Endothelial cell of umbilical vein (primary cell): ENCODE data around the gene KDM7A. TPM values are rescaled to one million over a fixed set of nuclear protein-coding genes. Genes with fewer than 3 reads are reported as not detected.

Source experiments
- BruUV-seq: library from RNA; stranded (reverse); fragments of 400-500 nt; replicated peaks from 2 replicates; lab custom pipeline; 2021; lab: Mats Ljungman, UMichigan
- CTCF ChIA-PET: fragments of 300-600, 350-600 bp; sonication (Branson Sonifier 250); formaldehyde crosslinking; loops from one replicate; lab custom pipeline; 2021; ENCODE audit warnings: antibody characterized with exemption, inconsistent platforms; lab: Charles Lee
- POLR2A ChIA-PET: fragments of 300-600, 350-600 bp; sonication (Branson Sonifier 250); formaldehyde crosslinking; loops from one replicate; lab custom pipeline; 2021; ENCODE audit warnings: antibody characterized with exemption, inconsistent platforms; lab: Charles Lee
- DNase-seq: peaks from one replicate; pipeline ENCODE4 v3.0.0-alpha.2; 2011; ENCODE audit warnings: low read depth, low spot score
- FAIRE-seq: peaks from 2 replicates; lab custom pipeline; 2011; peaks lifted over from hg19 to GRCh38; lab: Jason Lieb, UNC
- H2AFZ ChIP-seq: 2 replicates; pipeline ENCODE4 v1.6.0; 2012; ENCODE audit warnings: low read depth, low read length, control low read depth, inconsistent platforms
- H3K27ac ChIP-seq: 2 replicates; pipeline ENCODE4 v1.5.1; 2011; ENCODE audit warnings: low read depth, mild to moderate bottlenecking, control low read depth, low read length, moderate library complexity; ENCODE audit not compliant: insufficient read depth
- H3K27me3 ChIP-seq, 2 experiments: 2 replicates each; pipeline versions ENCODE4 v1.6.0 to v1.6.1; 2011; ENCODE audit warnings: low read length in 2 of 2, mixed read lengths in 1 of 2; ENCODE audit not compliant: control insufficient read depth in 2 of 2, insufficient read depth in 2 of 2
- H3K36me3 ChIP-seq, 2 experiments: 2 replicates in 1 of 2; 3 replicates in 1 of 2; pipeline ENCODE4 v1.5.1; 2011; ENCODE audit warnings: low read length in 2 of 2, mild to moderate bottlenecking in 1 of 2, moderate library complexity in 1 of 2; ENCODE audit not compliant: control insufficient read depth in 2 of 2, insufficient read depth in 2 of 2; ENCODE audit errors: extremely low read depth in 1 of 2
- H3K4me1 ChIP-seq: 3 replicates; pipeline ENCODE4 v1.5.1; 2011; ENCODE audit warnings: mild to moderate bottlenecking, low read length; ENCODE audit not compliant: control insufficient read depth, insufficient read depth; ENCODE audit errors: extremely low read depth
- H3K4me2 ChIP-seq: 2 replicates; pipeline ENCODE4 v1.6.1; 2011; ENCODE audit warnings: low read length, control low read depth, mixed read lengths; ENCODE audit not compliant: insufficient read depth
- H3K4me3 ChIP-seq, 3 experiments: fragments of 200-600 bp in 1 of 3; sonication (generic), shearing (Covaris generic) in 1 of 3; replicated peaks in 1 of 3; 2 replicates each; pipeline ENCODE4 v1.5.1; 2011 to 2016; ENCODE audit warnings: control low read depth in 3 of 3, low read length in 3 of 3, mild to moderate bottlenecking in 2 of 3, inconsistent platforms in 1 of 3, low read depth in 1 of 3, moderate library complexity in 1 of 3; ENCODE audit not compliant: insufficient read depth in 1 of 3
- H3K79me2 ChIP-seq: 2 replicates; pipeline ENCODE4 v1.6.0; 2012; ENCODE audit warnings: low read length, inconsistent platforms; ENCODE audit not compliant: control insufficient read depth, insufficient read depth
- H3K9ac ChIP-seq: replicated peaks from 2 replicates; pipeline ENCODE3; 2011; ENCODE audit warnings: low read length, control low read depth; ENCODE audit not compliant: insufficient read depth; ENCODE audit errors: extremely low read depth
- H3K9me1 ChIP-seq: replicated peaks from 3 replicates; pipeline ENCODE4 v1.6.0; 2011; ENCODE audit warnings: mild to moderate bottlenecking, low read length; ENCODE audit not compliant: control insufficient read depth, insufficient read depth; ENCODE audit errors: extremely low read depth
- H3K9me3 ChIP-seq: replicated peaks from 2 replicates; pipeline ENCODE4 v1.5.1; 2012; ENCODE audit warnings: low read length, inconsistent platforms; ENCODE audit not compliant: control insufficient read depth, insufficient read depth
- H4K20me1 ChIP-seq: replicated peaks from 2 replicates; pipeline ENCODE3; 2011; ENCODE audit warnings: mild to moderate bottlenecking, low read length; ENCODE audit not compliant: control insufficient read depth, insufficient read depth; ENCODE audit errors: extremely low read depth
- EZH2 ChIP-seq: IDR thresholded peaks from 2 replicates; pipeline ENCODE4 v1.6.1; 2012; ENCODE audit warnings: borderline replicate concordance, low read depth, mild to moderate bottlenecking, moderate library complexity, low read length, inconsistent platforms; ENCODE audit not compliant: severe bottlenecking
- FOS ChIP-seq: IDR thresholded peaks from 2 replicates; pipeline ENCODE4 v1.6.1; 2011; ENCODE audit warnings: mild to moderate bottlenecking, low read length, moderate library complexity, borderline replicate concordance; ENCODE audit not compliant: insufficient read depth
- GATA2 ChIP-seq: IDR thresholded peaks from 2 replicates; pipeline ENCODE4 v1.7.0; 2011; ENCODE audit warnings: low read depth, mild to moderate bottlenecking, moderate library complexity, mixed read lengths, low read length; ENCODE audit not compliant: insufficient read length, insufficient read depth
- JUN ChIP-seq: IDR thresholded peaks from 2 replicates; pipeline ENCODE4 v1.6.1; 2011; ENCODE audit warnings: borderline replicate concordance, low read depth; ENCODE audit not compliant: insufficient read length, insufficient read depth
- MYC ChIP-seq: IDR thresholded peaks from one replicate; pipeline ENCODE4 v1.6.1; 2011; ENCODE audit warnings: mild to moderate bottlenecking, low read depth, low read length
- POLR2A ChIP-seq: IDR thresholded peaks from 2 replicates; pipeline ENCODE4 v1.6.1; 2012; ENCODE audit warnings: low read depth, mild to moderate bottlenecking, control low read depth, low read length
- POLR2AphosphoS5 ChIP-seq: IDR thresholded peaks from 2 replicates; pipeline ENCODE4 v1.6.1; 2012; ENCODE audit warnings: low read depth, mild to moderate bottlenecking, control low read depth, low read length, moderate library complexity; ENCODE audit not compliant: insufficient read depth
- dilution Hi-C: fragments of 300-500 bp; cut with MboI; formaldehyde crosslinking; loops from one replicate; pipeline ENCODE4 v1.15.0; 2019; ENCODE audit warnings: low sequenced_read_pairs; ENCODE audit not compliant: extremely low pct_ligation_motif_present
- intact Hi-C: fragments of 100-400 bp; cut with micrococcal nuclease; formaldehyde crosslinking; loops from one replicate; pipeline ENCODE4 v1.10.0; 2022
- polyA plus RNA-seq, 4 experiments: library from polyadenylated mRNA; depleted of rRNA in 3 of 4; stranded (reverse) in 3 of 4; unstranded in 1 of 4; fragments of >200 nt; gene quantifications; 2 replicates each; pipeline versions ENCODE4 v1.2.1 to v1.2.3, GENCODE V29; 2011 to 2012; ENCODE audit warnings: missing spikeins in 1 of 4
- total RNA-seq: library from RNA; stranded (reverse); gene quantifications from 2 replicates; pipeline ENCODE4 v1.2.3, GENCODE V29; 2021
- TF ChIP-seq, protein P1 (sequence below), 2 donors: IDR thresholded peaks; 1 replicate in 1 of 2; 2 replicates in 1 of 2; pipeline ENCODE4 v1.5.1; 2011; ENCODE audit warnings: low read length in 2 of 2, mild to moderate bottlenecking in 2 of 2, moderate library complexity in 2 of 2, control low read depth in 1 of 2, inconsistent platforms in 1 of 2, low read depth in 1 of 2; ENCODE audit not compliant: insufficient read depth in 1 of 2; ENCODE audit errors: extremely low read depth in 1 of 2
- TF ChIP-seq, protein P2 (sequence below): IDR thresholded peaks from 2 replicates; pipeline ENCODE4 v1.6.1; 2011; ENCODE audit not compliant: insufficient read depth, insufficient read length

Gene KDM7A
- total and polyA plus RNA-seq, 2 donors (not counting 3 experiments of a cell fraction or from before 2014, with no cell fraction given) = 2.4 to 7.3 TPM

DNA sequence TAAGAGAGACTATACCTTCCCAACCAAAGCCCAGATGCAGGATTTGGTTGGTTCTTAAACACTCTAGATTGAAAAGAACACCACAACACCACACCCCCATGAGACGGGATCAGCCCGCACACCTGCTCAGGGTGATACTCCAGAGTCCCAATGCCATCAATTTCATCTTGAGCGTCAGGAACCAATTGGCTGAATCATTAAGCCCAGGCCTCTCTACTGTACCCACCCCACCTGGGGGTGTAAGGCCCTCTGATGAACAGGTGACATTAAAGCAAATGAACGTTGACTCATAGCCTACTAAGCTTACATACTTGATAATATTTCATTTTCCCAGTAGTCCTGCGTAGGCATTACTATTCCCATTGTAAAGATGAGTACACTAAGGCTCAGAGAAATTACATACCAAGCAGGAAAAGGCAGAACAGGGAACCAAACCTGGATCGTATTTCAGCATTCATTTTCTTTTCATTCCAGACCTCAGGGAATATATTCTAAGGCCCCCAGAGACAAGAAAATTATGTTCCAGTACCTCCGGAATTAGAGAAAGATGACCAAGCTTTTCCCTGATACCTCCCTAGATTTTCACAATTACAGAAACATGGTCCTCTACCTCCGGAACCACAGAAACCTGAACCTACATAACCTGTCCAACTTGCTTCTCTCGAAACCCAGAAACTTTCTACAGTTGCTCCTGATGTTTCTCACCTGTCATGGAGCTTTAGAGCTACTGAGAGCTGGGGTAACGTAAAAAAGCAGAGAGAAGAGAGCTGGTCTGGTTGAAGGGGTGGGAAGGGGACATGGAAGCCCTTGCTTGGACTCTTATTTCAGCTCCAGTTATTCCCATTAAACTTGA lies 43.1 kb upstream of the KDM7A start:
- dilution Hi-C loops = no loop called here
- Histone ChIP-seq H4K20me1 (no peaks in the 10 kb centered on the region), H3K27me3 (no peaks in the 10 kb centered on the region), H3K27ac (no peak overlapping the region), H3K9ac (no peak overlapping the region), H3K9me1 (no peaks in the 10 kb centered on the region), H3K4me2 (no peak overlapping the region), H2AFZ (no peak overlapping the region), H3K79me2 (no peaks in the 10 kb centered on the region), H3K4me1 (no peaks in the 10 kb centered on the region), H3K36me3 (no peaks in the 10 kb centered on the region), H3K9me3 (no peaks in the 10 kb centered on the region), H3K4me3 (no peak overlapping the region)
- CTCF ChIA-PET = interaction anchor here (1.1 to 1.8 kb wide), 5 partner anchors 8 to 31 kb away, joined by 3 to 5 read pairs (median 3); no protein-coding TSS in a partner anchor
- no peak for DNase-seq
- POLR2A ChIA-PET = no interaction called here
- no TSS peak for BruUV-seq
- FAIRE-seq = no peak
- intact Hi-C loops = no loop called here
- TF ChIP-seq MYC (no peak), JUN (no peak), FOS (no peak), EZH2 (no peak), GATA2 (no peak), POLR2A (no peak), POLR2AphosphoS5 (no peak)
- TF ChIP-seq, protein P1, sequence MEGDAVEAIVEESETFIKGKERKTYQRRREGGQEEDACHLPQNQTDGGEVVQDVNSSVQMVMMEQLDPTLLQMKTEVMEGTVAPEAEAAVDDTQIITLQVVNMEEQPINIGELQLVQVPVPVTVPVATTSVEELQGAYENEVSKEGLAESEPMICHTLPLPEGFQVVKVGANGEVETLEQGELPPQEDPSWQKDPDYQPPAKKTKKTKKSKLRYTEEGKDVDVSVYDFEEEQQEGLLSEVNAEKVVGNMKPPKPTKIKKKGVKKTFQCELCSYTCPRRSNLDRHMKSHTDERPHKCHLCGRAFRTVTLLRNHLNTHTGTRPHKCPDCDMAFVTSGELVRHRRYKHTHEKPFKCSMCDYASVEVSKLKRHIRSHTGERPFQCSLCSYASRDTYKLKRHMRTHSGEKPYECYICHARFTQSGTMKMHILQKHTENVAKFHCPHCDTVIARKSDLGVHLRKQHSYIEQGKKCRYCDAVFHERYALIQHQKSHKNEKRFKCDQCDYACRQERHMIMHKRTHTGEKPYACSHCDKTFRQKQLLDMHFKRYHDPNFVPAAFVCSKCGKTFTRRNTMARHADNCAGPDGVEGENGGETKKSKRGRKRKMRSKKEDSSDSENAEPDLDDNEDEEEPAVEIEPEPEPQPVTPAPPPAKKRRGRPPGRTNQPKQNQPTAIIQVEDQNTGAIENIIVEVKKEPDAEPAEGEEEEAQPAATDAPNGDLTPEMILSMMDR (IDR thresholded peaks at IDR 0.05; ENCODE audit: extremely low read depth in 1 of 2, insufficient read depth in 1 of 2, low read depth in 1 of 2, low read length in 2 of 2) = no peak
- TF ChIP-seq, protein P2, sequence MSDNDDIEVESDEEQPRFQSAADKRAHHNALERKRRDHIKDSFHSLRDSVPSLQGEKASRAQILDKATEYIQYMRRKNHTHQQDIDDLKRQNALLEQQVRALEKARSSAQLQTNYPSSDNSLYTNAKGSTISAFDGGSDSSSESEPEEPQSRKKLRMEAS = no peak
